GM12872 (cell line): ENCODE measurements around the gene PRKAG2.

Experiments used
- CTCF ChIP-seq: IDR thresholded peaks from 3 replicates; pipeline ENCODE4 v1.5.1; 2011; ENCODE audit warnings: low read depth, mild to moderate bottlenecking, low read length, moderate library complexity; ENCODE audit not compliant: insufficient read depth

PRKAG2 gene

GRCh38 chr7:151859111-151859947, 17.6 kb downstream of the PRKAG2 start:
- no peak for TF ChIP-seq CTCF

GRCh38 chr7:151858456-151858855, 18.5 kb downstream of the PRKAG2 start:
- TF ChIP-seq CTCF = no peak

- no peak for TF ChIP-seq CTCF
Measured at GRCh38 chr7:151857866-151858450, 19.0 kb downstream of the PRKAG2 start.

GRCh38 chr7:151857412-151857811, 19.5 kb downstream of the PRKAG2 start:
- TF ChIP-seq CTCF = no peak

GRCh38 chr7:151856516-151856915, 20.4 kb downstream of the PRKAG2 start:
- TF ChIP-seq CTCF = no peak

- no peak for TF ChIP-seq CTCF
Measured at GRCh38 chr7:151856098-151856497, 20.8 kb downstream of the PRKAG2 start.

GRCh38 chr7:151854720-151855071, 22.2 kb downstream of the PRKAG2 start:
- TF ChIP-seq CTCF = no peak
